Stomach (tissue), 4 donors: Measurements from ENCODE around the gene UMAD1.

Experiments
- CTCF ChIP-seq, 7 experiments: fragments of 450-650 bp in 4 of 7; fragments of 200-600 bp in 3 of 7; sonication (generic) in 3 of 7; IDR thresholded peaks; one replicate each; pipeline ENCODE4 v1.5.1; 2016 to 2019; ENCODE audit warnings: antibody characterized with exemption in 7 of 7, control low read depth in 2 of 7, mild to moderate bottlenecking in 1 of 7
- POLR2AphosphoS5 ChIP-seq, 3 donors: sonication (generic); formaldehyde crosslinking; IDR thresholded peaks; one replicate each; pipeline ENCODE4 v1.6.1; 2016; ENCODE audit warnings: antibody characterized with exemption in 3 of 3

GRCh38 chr7:7738622-7739021, 98.1 kb downstream of the UMAD1 start:
- TF ChIP-seq POLR2AphosphoS5 (IDR thresholded peaks at IDR 0.05) (no peak), CTCF (IDR thresholded peaks at IDR 0.05) (no peak)
